ENCODE data around the gene KRTAP4-7.

DNA sequence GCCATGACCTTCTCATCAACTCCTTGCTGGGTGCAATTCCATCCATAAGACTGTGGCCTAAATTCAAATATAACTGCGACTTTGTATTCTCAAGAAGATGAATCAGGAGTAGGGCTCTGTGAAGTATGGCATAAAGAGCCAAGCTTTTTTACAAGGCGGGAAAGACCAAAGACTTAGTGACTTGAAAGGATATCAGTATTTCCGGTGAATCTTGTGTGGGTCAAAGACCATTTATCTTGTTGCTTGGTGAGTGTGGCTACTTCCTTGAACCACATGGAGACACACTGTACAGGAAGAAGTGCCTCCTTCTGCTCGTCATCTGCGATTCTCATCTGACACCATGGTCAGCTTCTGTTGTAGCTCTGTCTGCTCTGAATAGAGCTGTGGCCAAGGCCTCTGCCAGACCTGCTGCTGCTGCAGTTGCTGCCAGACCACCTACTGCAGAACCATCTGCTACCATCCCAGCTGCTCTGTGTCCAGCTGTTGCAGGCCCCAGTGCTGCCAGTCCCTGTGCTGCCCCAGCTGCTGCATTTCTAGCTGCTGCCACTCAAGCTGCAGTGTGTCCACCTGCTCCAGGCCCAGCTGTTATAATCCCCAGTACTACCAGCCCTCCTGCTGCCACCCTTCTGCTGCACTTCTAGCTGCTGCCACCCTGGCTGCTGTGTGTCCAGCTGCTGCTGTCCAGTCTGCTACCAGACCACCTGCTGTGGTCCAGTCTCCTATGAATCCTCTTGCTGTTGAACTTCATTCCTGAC lies 12.2 kb upstream of the KRTAP4-7 start:
- TF ChIP-seq, protein P1, sequence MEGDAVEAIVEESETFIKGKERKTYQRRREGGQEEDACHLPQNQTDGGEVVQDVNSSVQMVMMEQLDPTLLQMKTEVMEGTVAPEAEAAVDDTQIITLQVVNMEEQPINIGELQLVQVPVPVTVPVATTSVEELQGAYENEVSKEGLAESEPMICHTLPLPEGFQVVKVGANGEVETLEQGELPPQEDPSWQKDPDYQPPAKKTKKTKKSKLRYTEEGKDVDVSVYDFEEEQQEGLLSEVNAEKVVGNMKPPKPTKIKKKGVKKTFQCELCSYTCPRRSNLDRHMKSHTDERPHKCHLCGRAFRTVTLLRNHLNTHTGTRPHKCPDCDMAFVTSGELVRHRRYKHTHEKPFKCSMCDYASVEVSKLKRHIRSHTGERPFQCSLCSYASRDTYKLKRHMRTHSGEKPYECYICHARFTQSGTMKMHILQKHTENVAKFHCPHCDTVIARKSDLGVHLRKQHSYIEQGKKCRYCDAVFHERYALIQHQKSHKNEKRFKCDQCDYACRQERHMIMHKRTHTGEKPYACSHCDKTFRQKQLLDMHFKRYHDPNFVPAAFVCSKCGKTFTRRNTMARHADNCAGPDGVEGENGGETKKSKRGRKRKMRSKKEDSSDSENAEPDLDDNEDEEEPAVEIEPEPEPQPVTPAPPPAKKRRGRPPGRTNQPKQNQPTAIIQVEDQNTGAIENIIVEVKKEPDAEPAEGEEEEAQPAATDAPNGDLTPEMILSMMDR (IDR thresholded peaks at IDR 0.05), result no peak
- no peak for TF ChIP-seq ZFX (IDR thresholded peaks at IDR 0.05; ENCODE audit: borderline replicate concordance)

Measured in 22Rv1 (cell line).